Mucosa of descending colon (tissue), 3 donors: ENCODE data around the gene SECTM1. TPM values are rescaled to one million over a fixed set of nuclear protein-coding genes. Genes with fewer than 3 reads are reported as not detected.

Source experiments
- ATAC-seq: fragments of 200-7000 bp; cut with Tn5 transposase; one replicate; pipeline ENCODE4 v1.9.1; 2020; ENCODE audit warnings: mild to moderate bottlenecking, moderate library complexity
- DNase-seq, 3 donors: peaks; one replicate each; pipeline ENCODE4 v3.0.0-alpha.2; 2020
- H3K36me3 ChIP-seq: fragments of 200-600 bp; one replicate; pipeline ENCODE4 v1.8.0; 2021; ENCODE audit warnings: low read depth, mild to moderate bottlenecking
- H3K4me1 ChIP-seq: fragments of 200-600 bp; one replicate; pipeline ENCODE4 v1.8.0; 2021; ENCODE audit warnings: low read depth, mild to moderate bottlenecking
- H3K4me3 ChIP-seq: fragments of 200-600 bp; one replicate; pipeline ENCODE4 v1.8.0; 2021; ENCODE audit warnings: mild to moderate bottlenecking
- H3K9me3 ChIP-seq: fragments of 200-600 bp; one replicate; pipeline ENCODE4 v1.8.0; 2021; ENCODE audit warnings: mild to moderate bottlenecking
- intact Hi-C, 2 donors: fragments of 100-400 bp; cut with DNase I in 1 of 2; cut with micrococcal nuclease in 1 of 2; formaldehyde crosslinking; loops; one replicate each; pipeline versions ENCODE4 v1.11.0 to v1.11.1; 2022; cut with DNase I, micrococcal nuclease
- total RNA-seq, 3 donors: library from RNA; stranded (reverse); fragmentation: NEBNext Ultra II Directional in 2 of 3; extraction: Animal tissue kit (Norgen Biotek cat#: 25700) in 2 of 3; gene quantifications; one replicate each; pipeline versions ENCODE4 v1.2.1 to v1.2.4, GENCODE V29; 2021 to 2023
- TF ChIP-seq, protein P1 (sequence below): fragments of 200-600 bp; IDR thresholded peaks from one replicate; pipeline ENCODE4 v1.8.0; 2022; ENCODE audit warnings: antibody characterized with exemption, mild to moderate bottlenecking
- donor health status: DM: no; HTN: no; CAD: no; lungs with moderate emphysema.
- donor health status: DM: no; HTN: no; CAD: no.
- donor health status: DM: no; HTN: yes; CAD: no.

SECTM1 gene
- total RNA-seq, 3 donors from 2014 or later = 127 to 268 (median 213) TPM

GRCh38 chr17:82329683-82330321 is 3.8 kb downstream of the SECTM1 start:
- Histone ChIP-seq H3K4me1 (peaks cover 55% of the 10 kb centered on the region), H3K36me3 (no peaks in the 10 kb centered on the region), H3K9me3 (no peaks in the 10 kb centered on the region), H3K4me3 (no peak overlapping the region)
- ATAC-seq = no peak
- TF ChIP-seq, protein P1, sequence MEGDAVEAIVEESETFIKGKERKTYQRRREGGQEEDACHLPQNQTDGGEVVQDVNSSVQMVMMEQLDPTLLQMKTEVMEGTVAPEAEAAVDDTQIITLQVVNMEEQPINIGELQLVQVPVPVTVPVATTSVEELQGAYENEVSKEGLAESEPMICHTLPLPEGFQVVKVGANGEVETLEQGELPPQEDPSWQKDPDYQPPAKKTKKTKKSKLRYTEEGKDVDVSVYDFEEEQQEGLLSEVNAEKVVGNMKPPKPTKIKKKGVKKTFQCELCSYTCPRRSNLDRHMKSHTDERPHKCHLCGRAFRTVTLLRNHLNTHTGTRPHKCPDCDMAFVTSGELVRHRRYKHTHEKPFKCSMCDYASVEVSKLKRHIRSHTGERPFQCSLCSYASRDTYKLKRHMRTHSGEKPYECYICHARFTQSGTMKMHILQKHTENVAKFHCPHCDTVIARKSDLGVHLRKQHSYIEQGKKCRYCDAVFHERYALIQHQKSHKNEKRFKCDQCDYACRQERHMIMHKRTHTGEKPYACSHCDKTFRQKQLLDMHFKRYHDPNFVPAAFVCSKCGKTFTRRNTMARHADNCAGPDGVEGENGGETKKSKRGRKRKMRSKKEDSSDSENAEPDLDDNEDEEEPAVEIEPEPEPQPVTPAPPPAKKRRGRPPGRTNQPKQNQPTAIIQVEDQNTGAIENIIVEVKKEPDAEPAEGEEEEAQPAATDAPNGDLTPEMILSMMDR = no peak
- peak in 1 of 3 donors; percentile 56 for DNase-seq
- intact Hi-C loops = loop anchor here in 1 of 2 donors (10.0 kb wide), 1 partner anchor 95 kb away; no protein-coding TSS in a partner anchor

GRCh38 chr17:82328994-82329507 is 4.5 kb downstream of the SECTM1 start:
- no peak for ATAC-seq
- peak in 1 of 3 donors; percentile 58 for DNase-seq
- Histone ChIP-seq H3K36me3 (no peaks in the 10 kb centered on the region), H3K4me1 (peaks cover 48% of the 10 kb centered on the region), H3K4me3 (no peak overlapping the region), H3K9me3 (no peaks in the 10 kb centered on the region)
- TF ChIP-seq, protein P1 = no peak
- intact Hi-C loops = loop anchor here in 1 of 2 donors (10.0 kb wide), 1 partner anchor 94 kb away; no protein-coding TSS in a partner anchor

GRCh38 chr17:82328141-82328993 is 5.2 kb downstream of the SECTM1 start:
- TF ChIP-seq, protein P1 = no peak
- no peaks in the 10 kb centered on the region for H3K36me3 ChIP-seq
- H3K4me1 ChIP-seq = peaks cover 44% of the 10 kb centered on the region
- intact Hi-C loops = loop anchor here in 1 of 2 donors (10.0 kb wide), 1 partner anchor 94 kb away; no protein-coding TSS in a partner anchor
- DNase-seq = peak; percentile 88 to 91 (median 91)
- no peaks in the 10 kb centered on the region for H3K9me3 ChIP-seq
- peak; percentile 72 for ATAC-seq
- H3K4me3 ChIP-seq = no peak overlapping the region

GRCh38 chr17:82327757-82328140 is 5.8 kb downstream of the SECTM1 start:
- DNase-seq = no peak
- H3K9me3 ChIP-seq = no peaks in the 10 kb centered on the region
- peaks cover 37% of the 10 kb centered on the region for H3K4me1 ChIP-seq
- no peaks in the 10 kb centered on the region for H3K36me3 ChIP-seq
- ATAC-seq = no peak
- TF ChIP-seq, protein P1 = no peak
- H3K4me3 ChIP-seq = no peak overlapping the region
- intact Hi-C loops = loop anchor here in 1 of 2 donors (10.0 kb wide), 1 partner anchor 93 kb away; no protein-coding TSS in a partner anchor

GRCh38 chr17:82327289-82327688 is 6.3 kb downstream of the SECTM1 start:
- Histone ChIP-seq H3K4me1 (peaks cover 33% of the 10 kb centered on the region), H3K9me3 (no peaks in the 10 kb centered on the region), H3K36me3 (no peaks in the 10 kb centered on the region), H3K4me3 (no peak overlapping the region)
- TF ChIP-seq, protein P1 = no peak
- ATAC-seq = no peak
- intact Hi-C loops = loop anchor here in 1 of 2 donors (10.0 kb wide), 1 partner anchor 92 kb away; no protein-coding TSS in a partner anchor
- DNase-seq = no peak
